WI38 (cell line): ENCODE measurements around the gene SHANK1.

Experiments used
- H3K4me3 ChIP-seq: 2 replicates; pipeline ENCODE4 v1.5.1; 2011; ENCODE audit warnings: low read depth, mild to moderate bottlenecking, control low read depth, low read length
- TF ChIP-seq, protein P1 (sequence below): IDR thresholded peaks from 2 replicates; pipeline ENCODE4 v1.5.1; 2012; ENCODE audit warnings: low read depth, mild to moderate bottlenecking, control low read depth, low read length

Gene SHANK1

DNA sequence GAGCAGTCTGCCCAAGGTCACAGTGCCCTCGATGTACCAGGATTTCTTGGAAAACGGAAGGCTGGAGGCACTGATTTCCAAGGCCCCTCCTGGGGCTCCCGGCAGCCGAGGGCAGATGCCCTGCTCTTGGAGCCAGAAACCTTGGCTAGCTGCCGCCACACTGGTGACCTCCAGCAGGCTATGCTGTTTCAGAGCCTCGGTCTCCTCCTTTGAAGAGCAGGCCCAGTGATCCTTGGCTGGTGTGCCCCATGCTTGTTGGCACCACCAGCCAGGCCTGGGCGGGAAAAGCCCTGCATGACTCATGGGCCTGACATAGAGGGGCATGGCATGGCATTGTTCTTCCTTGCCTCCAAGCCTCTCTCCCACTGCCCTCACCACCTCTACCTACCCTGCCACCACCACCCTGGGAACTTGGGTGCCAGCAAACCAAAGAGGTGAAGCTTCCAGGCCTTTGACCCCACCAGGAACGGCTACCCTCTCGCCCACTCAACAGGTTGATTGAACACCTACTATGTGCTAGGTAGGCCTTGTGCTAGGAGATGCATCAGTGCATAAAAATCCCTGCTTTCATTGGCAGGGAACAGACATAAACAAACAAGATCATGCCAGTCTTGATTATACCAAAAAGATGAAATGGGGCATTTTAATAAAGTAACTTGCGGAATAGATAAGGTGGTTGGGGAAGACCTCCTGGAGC, 2.0 kb upstream of the SHANK1 start:
- H3K4me3 ChIP-seq, result no peak overlapping the region
- TF ChIP-seq, protein P1, sequence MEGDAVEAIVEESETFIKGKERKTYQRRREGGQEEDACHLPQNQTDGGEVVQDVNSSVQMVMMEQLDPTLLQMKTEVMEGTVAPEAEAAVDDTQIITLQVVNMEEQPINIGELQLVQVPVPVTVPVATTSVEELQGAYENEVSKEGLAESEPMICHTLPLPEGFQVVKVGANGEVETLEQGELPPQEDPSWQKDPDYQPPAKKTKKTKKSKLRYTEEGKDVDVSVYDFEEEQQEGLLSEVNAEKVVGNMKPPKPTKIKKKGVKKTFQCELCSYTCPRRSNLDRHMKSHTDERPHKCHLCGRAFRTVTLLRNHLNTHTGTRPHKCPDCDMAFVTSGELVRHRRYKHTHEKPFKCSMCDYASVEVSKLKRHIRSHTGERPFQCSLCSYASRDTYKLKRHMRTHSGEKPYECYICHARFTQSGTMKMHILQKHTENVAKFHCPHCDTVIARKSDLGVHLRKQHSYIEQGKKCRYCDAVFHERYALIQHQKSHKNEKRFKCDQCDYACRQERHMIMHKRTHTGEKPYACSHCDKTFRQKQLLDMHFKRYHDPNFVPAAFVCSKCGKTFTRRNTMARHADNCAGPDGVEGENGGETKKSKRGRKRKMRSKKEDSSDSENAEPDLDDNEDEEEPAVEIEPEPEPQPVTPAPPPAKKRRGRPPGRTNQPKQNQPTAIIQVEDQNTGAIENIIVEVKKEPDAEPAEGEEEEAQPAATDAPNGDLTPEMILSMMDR, result no peak

DNA sequence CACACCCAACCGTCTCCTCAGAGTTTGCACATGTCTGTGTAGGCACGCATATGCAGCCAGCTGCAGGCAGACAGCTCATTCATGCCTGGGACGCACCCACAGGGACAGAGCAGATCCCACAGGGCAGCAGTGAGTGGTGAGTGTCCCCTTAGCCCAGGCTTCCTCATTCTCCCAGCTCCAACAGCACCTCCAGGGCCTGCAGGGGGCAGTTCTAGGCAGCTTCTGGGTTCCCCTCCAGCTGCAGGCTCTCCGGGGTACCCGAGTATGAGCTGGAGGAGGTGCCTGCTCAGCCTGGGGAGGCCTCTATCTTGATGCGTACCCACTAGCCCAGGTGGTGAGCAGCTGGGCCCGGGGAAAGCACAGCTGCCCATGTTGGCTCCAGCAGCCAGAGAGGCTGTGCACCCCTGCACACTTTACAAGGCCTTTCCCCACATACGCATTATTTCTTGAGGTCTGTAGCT, 1.3 kb upstream of the SHANK1 start:
- TF ChIP-seq, protein P1, result peak; percentile 11; the same call in 1 of the 2 replicates
- H3K4me3 ChIP-seq, result no peak overlapping the region

DNA sequence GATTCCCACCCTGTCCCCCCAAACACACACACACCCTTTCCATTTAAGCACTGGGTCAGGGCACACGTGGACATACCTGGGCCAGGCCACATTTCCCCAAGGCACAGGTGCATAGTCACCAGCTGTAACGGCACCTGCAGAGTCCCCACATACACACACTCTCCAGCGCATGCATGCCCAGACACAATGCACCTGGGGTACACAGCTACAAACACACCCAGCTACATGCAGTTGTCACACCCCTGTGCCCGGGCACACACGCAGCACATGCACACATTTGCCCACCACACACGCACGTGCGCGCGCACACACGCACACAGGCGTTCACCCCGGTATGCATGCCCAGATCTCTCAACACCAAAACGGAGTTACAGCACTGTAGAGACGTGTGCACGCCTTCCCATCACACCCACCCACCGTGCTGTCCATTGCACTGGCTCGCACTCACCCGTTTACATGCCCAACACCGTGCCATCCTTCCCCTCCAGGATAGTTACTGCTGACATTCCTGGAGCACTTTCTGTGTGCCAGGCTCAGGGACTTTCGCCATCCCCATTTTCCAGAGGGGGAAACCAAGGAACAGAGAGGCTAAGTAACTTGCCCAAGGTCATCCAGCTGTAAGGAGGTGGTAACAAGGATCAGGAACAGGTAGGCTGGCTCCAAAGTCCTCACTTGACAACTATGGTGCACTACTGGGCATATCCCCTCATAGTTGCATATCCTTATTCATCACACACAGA, 749 bp upstream of the SHANK1 start:
- TF ChIP-seq, protein P1, result no peak
- H3K4me3 ChIP-seq, result no peak overlapping the region

DNA sequence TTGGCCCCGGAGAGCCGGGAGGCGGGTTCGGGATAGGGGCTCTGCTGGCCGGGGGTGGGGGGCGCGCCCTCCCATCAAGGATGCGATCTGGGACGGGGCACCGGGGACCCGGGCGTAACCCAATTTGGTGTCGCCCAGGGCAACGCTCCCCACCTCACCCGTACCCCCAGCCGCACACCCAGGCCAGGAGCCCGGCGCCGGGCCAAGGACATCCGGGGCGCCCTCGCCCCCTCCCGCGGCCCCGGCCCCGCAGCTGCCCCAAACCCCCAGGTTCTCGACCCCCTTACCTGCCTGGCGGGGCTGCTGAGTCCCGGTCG, 525 bp downstream of the SHANK1 start:
- peak overlapping the region; percentile 59 for H3K4me3 ChIP-seq
- TF ChIP-seq, protein P1, result no peak

DNA sequence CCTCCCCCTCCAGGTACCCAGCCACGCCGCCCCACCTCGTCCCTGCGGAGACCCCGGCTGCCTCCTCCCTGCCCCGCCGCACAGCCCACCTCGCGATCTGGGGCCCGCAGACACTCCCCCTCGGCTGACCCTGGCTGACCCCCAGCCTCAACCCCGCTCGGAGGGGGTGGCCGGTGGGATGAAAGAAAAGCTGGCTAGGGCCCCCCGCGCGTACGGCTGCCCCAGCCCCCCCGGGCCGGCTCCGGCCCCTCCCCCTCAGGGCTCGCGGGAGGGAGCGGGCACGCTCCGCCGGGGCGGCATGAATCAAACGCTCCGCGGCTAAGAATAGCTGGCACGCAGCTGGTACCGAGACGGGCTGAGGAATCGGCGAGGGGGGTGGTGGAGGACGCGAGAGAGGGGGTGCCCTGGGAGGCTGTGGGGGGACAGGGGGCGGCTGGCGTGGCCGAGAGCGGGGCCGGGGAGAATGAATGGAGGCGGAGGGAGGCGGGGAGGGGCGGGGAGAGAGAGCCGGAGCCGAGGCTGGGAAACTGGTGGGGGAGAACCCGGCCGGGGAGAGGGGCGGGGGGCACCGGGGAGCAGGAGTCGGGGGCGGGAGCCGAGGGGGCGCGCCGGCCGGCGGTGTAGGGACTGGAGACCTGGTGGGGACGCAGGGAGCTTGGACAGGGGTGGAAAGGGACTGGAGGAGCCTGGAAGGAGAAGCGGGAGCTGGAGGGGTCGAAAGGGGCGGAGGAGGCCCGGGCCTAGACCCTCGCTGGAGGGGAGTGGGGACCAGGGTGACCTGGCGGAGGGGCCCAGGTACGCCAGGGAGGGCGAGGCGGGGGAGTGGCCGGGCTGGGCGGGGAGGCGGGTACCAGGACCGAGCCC, 1.1 kb downstream of the SHANK1 start:
- TF ChIP-seq, protein P1, result no peak
- peak overlapping the region; percentile 59 for H3K4me3 ChIP-seq

DNA sequence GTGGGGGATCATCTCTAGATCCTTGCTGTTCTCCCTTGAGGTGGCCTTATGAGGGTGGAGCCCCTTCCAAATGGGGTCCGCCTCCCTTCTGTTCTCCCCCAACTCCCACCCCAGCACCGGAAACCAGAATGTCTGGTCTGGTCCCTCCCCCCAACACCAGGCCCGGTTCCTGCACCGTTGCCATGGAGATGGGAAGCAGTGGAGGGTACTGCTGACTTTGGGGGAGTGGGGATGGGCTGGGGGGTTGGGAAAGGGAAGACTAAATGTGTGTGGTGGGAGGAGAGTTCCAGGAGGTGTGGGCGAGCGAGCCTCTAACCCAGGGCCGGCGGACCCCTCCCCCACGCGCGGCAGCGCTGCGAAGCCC, 1.7 kb downstream of the SHANK1 start:
- H3K4me3 ChIP-seq, result peak overlapping the region; percentile 59
- TF ChIP-seq, protein P1, result no peak
